ENCODE results near the gene PEX3.
A peak's percentile ranks its signal among the peaks of the same experiment; 100 is the strongest.

Gene PEX3

DNA sequence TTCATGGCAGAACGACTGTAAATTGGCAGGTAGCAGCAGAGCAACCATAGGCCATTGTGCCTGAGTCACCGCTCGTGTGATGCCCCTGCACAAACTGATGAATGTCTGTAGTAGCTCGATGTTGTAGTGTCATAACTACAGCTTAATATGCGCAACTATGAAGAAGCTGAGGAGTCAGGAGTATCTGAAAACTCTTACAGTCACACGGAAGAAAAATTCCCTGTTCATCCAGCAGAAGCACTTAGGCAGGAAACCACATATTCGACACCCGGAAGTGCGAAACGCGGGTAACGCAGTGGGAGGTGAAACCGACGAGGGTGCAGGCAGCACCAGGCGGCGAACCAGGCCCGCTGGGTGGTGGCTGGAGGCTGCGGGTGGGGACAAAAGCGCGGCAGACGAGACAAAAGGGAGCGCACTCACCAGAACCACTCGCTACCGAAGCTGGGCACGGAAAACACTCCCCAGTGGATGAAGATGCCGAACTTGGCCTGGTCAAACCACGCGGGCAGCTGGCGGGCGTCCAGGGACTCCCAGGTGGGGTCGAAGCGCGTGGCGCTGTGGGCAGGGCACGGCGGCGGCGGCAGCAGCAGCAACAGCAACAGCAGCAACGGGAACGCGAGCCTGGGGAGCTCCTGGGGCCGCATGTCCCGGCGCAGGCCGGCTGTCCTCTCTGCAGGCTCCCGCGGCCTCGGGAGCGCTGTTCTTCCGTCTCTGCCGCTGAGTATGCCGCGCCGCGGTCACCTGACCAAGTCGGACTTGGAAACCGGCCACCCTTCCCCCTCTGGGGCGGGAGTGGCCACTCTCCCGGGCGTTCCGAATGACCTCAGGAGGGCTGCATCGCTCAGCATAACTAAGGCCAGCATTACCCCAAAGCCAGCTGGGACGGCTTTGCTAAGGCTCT, 60.6 kb downstream of the PEX3 start, which contains the start of gene FUCA2:
Gene FUCA2 (minus strand): TSS at position 730 of the 901 bp plus-strand sequence. CDS start 86 bp downstream, at position 644.
- TF ChIP-seq, protein P1, sequence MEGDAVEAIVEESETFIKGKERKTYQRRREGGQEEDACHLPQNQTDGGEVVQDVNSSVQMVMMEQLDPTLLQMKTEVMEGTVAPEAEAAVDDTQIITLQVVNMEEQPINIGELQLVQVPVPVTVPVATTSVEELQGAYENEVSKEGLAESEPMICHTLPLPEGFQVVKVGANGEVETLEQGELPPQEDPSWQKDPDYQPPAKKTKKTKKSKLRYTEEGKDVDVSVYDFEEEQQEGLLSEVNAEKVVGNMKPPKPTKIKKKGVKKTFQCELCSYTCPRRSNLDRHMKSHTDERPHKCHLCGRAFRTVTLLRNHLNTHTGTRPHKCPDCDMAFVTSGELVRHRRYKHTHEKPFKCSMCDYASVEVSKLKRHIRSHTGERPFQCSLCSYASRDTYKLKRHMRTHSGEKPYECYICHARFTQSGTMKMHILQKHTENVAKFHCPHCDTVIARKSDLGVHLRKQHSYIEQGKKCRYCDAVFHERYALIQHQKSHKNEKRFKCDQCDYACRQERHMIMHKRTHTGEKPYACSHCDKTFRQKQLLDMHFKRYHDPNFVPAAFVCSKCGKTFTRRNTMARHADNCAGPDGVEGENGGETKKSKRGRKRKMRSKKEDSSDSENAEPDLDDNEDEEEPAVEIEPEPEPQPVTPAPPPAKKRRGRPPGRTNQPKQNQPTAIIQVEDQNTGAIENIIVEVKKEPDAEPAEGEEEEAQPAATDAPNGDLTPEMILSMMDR (IDR thresholded peaks at IDR 0.05): no peak

DNA sequence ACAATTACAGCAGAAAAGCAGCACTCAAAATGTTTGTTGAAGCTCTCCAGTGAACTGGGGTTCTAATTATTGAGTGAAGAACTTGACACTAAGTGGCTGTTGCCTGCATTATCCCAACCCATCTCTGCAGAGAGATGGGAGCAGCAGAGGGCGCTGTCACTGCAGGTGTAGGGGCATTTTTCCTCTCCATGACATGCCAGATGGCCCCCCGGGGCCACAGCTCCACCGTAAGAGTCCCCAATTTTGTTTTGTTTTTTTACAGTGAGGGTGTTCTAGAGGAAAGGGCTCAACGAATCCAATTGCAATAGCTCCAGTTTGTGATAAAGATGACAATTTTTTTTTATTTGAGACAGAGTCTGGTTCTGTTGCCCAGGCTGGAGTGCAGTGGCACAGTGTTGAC, 62.8 kb downstream of the PEX3 start:
- TF ChIP-seq, protein P1 (IDR thresholded peaks at IDR 0.05): peak; percentile 43; the same call in 1 of the 2 replicates

DNA sequence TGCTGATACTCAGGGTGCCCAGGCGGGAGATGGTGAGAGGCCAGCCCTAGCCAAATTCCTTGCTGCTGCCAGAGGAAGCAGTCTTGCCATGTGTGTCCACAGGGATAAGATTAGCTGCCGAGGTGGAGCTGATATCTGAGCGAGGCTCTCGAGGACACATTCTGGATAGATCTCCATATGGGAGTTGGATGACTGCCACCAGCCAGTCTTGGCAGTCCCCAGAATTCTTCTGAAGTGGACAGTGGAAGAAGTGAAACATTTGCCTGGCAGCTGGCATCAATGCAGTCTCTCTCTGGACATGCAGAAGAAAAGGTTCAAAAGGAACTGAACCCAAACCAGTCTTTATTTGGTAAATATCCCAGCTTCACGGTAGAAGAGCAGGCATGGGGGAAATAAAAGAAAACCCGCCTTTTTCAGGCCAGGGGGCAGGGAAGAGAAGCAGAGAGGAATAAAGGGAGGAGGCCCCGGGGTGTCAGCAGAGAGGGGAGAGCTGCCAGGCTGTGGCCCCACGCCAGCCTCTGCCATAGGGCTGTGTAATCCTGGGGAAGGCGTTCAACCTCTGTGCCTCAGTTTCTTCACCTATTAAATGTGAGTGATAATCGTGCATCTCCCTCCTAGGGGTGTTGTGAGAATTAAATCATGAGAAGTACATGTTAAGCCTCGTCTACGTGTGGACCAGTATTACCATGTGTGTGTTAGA, 64.6 kb downstream of the PEX3 start:
- TF ChIP-seq, protein P1 (IDR thresholded peaks at IDR 0.05): no peak

DNA sequence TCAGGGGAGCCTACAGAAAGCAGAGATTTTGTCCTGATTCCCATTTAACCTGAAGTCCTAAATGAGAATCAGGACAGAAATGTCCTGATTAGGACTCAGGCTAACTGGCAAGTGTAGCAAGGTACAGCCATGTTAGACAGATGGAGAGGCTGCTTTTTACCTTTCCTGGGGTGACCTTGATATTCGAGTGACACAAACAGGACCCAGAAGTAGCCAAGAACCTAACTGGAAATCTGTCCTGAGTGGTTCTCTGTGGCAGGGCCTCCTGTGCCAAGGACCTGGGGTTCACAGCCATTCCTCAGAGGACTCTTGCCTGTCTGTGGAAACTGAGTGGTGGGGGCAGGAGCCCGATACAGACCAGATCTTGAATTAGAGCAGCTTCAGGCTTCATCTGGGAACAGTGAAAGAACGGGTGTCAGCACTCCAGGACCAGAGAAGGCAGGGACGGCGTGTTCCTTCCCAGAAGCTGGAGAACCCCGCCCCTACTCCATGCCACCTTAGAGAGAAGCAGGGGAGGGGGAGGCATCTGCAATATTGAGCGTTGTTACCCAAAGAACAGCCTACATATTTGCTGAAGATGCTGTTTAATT, 65.3 kb downstream of the PEX3 start:
- TF ChIP-seq, protein P1 (IDR thresholded peaks at IDR 0.05): no peak

DNA sequence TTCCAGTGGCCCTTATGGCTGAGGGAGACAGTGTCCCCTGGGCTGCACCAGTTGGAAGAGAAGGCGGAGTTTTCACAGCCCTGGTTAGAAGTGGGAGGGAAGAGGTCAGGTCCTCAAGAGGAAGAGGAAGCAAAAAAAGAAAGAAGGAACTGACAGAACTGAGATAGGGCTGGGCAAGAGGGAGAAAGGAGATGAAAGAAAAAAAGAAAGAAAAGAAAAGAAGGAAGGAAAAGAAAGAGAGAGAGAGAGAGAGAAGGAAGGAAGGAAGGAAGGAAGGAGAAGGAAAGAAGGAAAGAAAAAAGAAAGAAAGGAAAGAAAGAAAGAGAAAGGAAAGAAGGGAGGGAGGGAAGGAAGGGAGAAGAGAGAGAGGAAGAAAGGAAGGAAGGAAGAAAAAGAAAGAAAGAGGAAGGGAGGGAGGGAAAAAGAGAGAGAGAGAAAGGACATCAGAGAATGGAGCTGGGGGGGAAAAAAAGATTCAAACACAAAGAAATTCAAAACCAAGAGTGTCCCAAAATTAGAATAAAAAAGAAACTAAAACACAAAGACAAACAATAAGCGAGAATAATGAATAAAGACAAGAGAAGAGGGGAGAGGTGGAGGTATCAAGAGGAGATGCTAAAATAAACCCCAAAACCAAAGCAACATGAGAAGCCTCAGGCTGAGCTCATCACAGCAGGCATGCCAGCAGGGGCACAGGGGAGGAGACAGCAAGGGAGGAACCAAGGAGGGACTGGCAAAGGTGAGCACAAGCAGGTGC, 66.3 kb downstream of the PEX3 start:
- TF ChIP-seq, protein P1 (IDR thresholded peaks at IDR 0.05): no peak

DNA sequence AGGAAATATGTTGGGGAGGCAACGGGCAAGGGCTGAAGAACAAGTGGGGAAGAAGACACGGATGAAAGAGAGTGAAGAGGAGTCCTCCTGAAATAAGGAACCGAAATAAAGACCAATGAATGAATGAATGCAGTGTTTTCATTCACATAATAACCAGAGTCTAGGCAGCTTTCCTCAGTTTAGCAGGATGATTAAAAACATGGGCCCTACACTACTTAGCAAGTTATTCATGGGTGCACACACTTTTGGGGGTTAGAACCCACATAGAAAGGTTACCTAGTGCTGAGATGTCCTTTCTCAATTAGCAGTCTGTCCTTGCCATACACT, 66.8 kb downstream of the PEX3 start:
- TF ChIP-seq, protein P1 (IDR thresholded peaks at IDR 0.05): no peak

DNA sequence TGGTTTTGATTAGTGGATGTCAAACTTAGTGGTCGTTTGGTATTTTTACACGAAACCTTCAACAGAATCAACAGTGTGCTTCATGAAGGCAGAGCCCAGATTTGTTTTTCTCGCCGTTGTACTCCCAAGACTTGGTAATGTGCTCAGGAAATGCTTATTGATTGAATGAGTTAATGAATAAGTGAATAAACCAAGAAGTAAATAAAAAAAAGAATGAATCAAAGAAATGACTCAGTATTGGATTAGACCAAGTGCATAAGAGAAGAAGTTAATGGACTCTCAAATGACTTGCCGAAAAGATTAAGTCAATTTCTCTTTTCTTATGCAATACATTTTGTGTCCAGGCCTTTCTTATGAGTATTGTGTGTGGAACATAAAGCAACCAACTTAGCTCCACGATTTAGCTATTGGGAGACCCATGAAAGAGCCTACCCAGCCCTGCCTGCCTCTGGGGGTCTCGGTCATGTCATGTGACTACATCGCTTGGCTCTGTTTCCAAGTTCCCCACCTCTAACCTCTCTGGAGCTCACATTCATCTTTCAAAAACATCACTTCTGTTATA, 71.5 kb downstream of the PEX3 start:
- TF ChIP-seq, protein P1 (IDR thresholded peaks at IDR 0.05): no peak

Measured in LNCAP (cell line).